Stimulated activated CD8-positive, alpha-beta memory T cell treated with anti-CD3 and anti-CD28 coated beads, Interleukin-2, amount 100 ng/mL, for 1 hour (primary cell): Measurements from ENCODE around the gene MYMX.
"Not testable (repeated sequence)": the region's sequence is repeated elsewhere in the genome, so short reads cannot be mapped to it uniquely, and the experiment has no call there.

ENCODE experiments used
- DNase-seq, 2 donors: peaks; one replicate each; pipeline ENCODE4 v3.0.0-alpha.2; 2020; ENCODE audit warnings: low read depth in 2 of 2

Gene MYMX

GRCh38 chr6:44186635-44187025 lies 30.1 kb upstream of the MYMX start:
- no peak for DNase-seq

- no peak for DNase-seq
Measured at GRCh38 chr6:44188819-44189218, 27.9 kb upstream of the MYMX start.

- no peak for DNase-seq
Measured at GRCh38 chr6:44189257-44189656, 27.5 kb upstream of the MYMX start.

GRCh38 chr6:44190715-44191114 lies 26.0 kb upstream of the MYMX start:
- DNase-seq: no peak

GRCh38 chr6:44192428-44193041 lies 24.2 kb upstream of the MYMX start:
- no peak for DNase-seq

- DNase-seq: no peak
Measured at GRCh38 chr6:44193307-44193910, 23.3 kb upstream of the MYMX start.

- no peak for DNase-seq
Measured at GRCh38 chr6:44194326-44194725, 22.4 kb upstream of the MYMX start.

- DNase-seq: not testable (repeated sequence)
Measured at GRCh38 chr6:44196351-44196750, 20.4 kb upstream of the MYMX start.

- DNase-seq: no peak
Measured at GRCh38 chr6:44198684-44199083, 18.0 kb upstream of the MYMX start.

GRCh38 chr6:44199883-44200282 lies 16.8 kb upstream of the MYMX start:
- no peak for DNase-seq

- DNase-seq: no peak
Measured at GRCh38 chr6:44201200-44201599, 15.5 kb upstream of the MYMX start.

- DNase-seq: no peak
Measured at GRCh38 chr6:44201638-44202303, 15.0 kb upstream of the MYMX start.

GRCh38 chr6:44202332-44202971 lies 14.3 kb upstream of the MYMX start:
- no peak for DNase-seq

- no peak for DNase-seq
Measured at GRCh38 chr6:44202972-44203750, 13.6 kb upstream of the MYMX start.

GRCh38 chr6:44203955-44204354 lies 12.8 kb upstream of the MYMX start:
- no peak for DNase-seq

GRCh38 chr6:44207966-44208365 lies 8.8 kb upstream of the MYMX start:
- no peak for DNase-seq

GRCh38 chr6:44211284-44211683 lies 5.4 kb upstream of the MYMX start:
- no peak for DNase-seq

GRCh38 chr6:44214307-44214706 lies 2.4 kb upstream of the MYMX start:
- no peak for DNase-seq

- no peak for DNase-seq
Measured at GRCh38 chr6:44217332-44218143, 812 bp downstream of the MYMX start.

GRCh38 chr6:44219053-44219814 lies 2.5 kb downstream of the MYMX start:
- DNase-seq: no peak
